GM23248 (cell line): ENCODE results near the gene TFG. TPM values are rescaled to one million over a fixed set of nuclear protein-coding genes. Genes with fewer than 3 reads are reported as not detected.

Experiments used
- DNase-seq: peaks from one replicate; pipeline ENCODE4 v3.0.0-alpha.2; 2015
- H2AFZ ChIP-seq: fragments of 200-600 bp; sonication (generic); 2 replicates; pipeline ENCODE4 v1.6.1; 2016; ENCODE audit warnings: antibody characterized with exemption
- H3F3A ChIP-seq: fragments of 200-600 bp; sonication (generic); 2 replicates; pipeline ENCODE4 v1.6.1; 2016; ENCODE audit warnings: mild to moderate bottlenecking, antibody characterized with exemption, mixed run types; ENCODE audit not compliant: insufficient read depth
- H3K27ac ChIP-seq: fragments of 200-600 bp; sonication (generic); 2 replicates; pipeline ENCODE4 v1.5.1; 2016; ENCODE audit warnings: mild to moderate bottlenecking
- H3K27me3 ChIP-seq: fragments of 200-600 bp; sonication (generic); replicated peaks from 2 replicates; pipeline ENCODE4 v1.6.1; 2016; ENCODE audit warnings: mild to moderate bottlenecking; ENCODE audit not compliant: insufficient read depth
- H3K36me3 ChIP-seq: fragments of 200-600 bp; sonication (generic); 2 replicates; pipeline ENCODE4 v1.6.1; 2016; ENCODE audit warnings: low read depth, mild to moderate bottlenecking
- H3K4me1 ChIP-seq: fragments of 200-600 bp; sonication (generic); 2 replicates; pipeline ENCODE4 v1.6.1; 2016; ENCODE audit warnings: mild to moderate bottlenecking; ENCODE audit not compliant: insufficient read depth
- H3K4me2 ChIP-seq: fragments of 200-600 bp; sonication (generic); one replicate; pipeline ENCODE4 v1.6.1; 2016; ENCODE audit warnings: mild to moderate bottlenecking; ENCODE audit not compliant: unreplicated experiment
- H3K4me3 ChIP-seq: fragments of 200-600 bp; sonication (generic); 2 replicates; pipeline ENCODE4 v1.5.1; 2016; ENCODE audit warnings: mild to moderate bottlenecking
- H3K79me2 ChIP-seq: fragments of 200-600 bp; sonication (generic); 2 replicates; pipeline ENCODE4 v1.6.1; 2016; ENCODE audit warnings: mild to moderate bottlenecking; ENCODE audit not compliant: insufficient read depth
- H3K9ac ChIP-seq: fragments of 200-600 bp; sonication (generic); 2 replicates; pipeline ENCODE4 v1.6.1; 2016; ENCODE audit warnings: mild to moderate bottlenecking
- H3K9me2 ChIP-seq: fragments of 200-600 bp; sonication (generic); 2 replicates; pipeline ENCODE4 v1.6.1; 2016; ENCODE audit warnings: mixed run types, mild to moderate bottlenecking, moderate library complexity; ENCODE audit not compliant: insufficient read depth
- H3K9me3 ChIP-seq: fragments of 200-600 bp; sonication (generic); one replicate; pipeline ENCODE4 v1.6.1; 2017; ENCODE audit warnings: low read depth
- H4K20me1 ChIP-seq: fragments of 200-600 bp; sonication (generic); 2 replicates; pipeline ENCODE4 v1.6.0; 2016; ENCODE audit not compliant: insufficient read depth
- EZH2 ChIP-seq: fragments of 200-600 bp; sonication (generic); IDR thresholded peaks from 2 replicates; pipeline ENCODE4 v1.6.1; 2018; ENCODE audit warnings: antibody characterized with exemption, mild to moderate bottlenecking; ENCODE audit not compliant: insufficient read depth, poor library complexity, severe bottlenecking
- EZH2phosphoT487 ChIP-seq: fragments of 200-600 bp; sonication (generic); IDR thresholded peaks from 2 replicates; pipeline ENCODE4 v1.6.1; 2018; ENCODE audit warnings: antibody characterized with exemption, moderate library complexity, mild to moderate bottlenecking, low read depth; ENCODE audit not compliant: insufficient read depth
- WGBS, 2 experiments: methylation state at CpG; one replicate each; pipeline ENCODE4 v1.1.6; 2015 to 2017; ENCODE audit warnings: low lambda C conversion rate in 2 of 2, low coverage in 1 of 2; ENCODE audit errors: missing lambda C conversion rate in 2 of 2; 5-methylcytosine and 5-hydroxymethylcytosine counted together
- in situ Hi-C: fragments of 300-500 bp; cut with MboI; formaldehyde crosslinking; loops from 2 replicates; pipeline ENCODE4 v1.15.0; 2020
- polyA plus RNA-seq: library from polyadenylated mRNA; unstranded; fragments of >200 nt; fragmentation: Nextera tagmentation; extraction: Ambion mirVana; gene quantifications from 2 replicates; pipeline ENCODE4 v1.2.1, GENCODE V29; 2016
- total RNA-seq: library from RNA; depleted of rRNA; stranded (reverse); fragments of >200 nt; shearing (Covaris generic); gene quantifications from 2 replicates; pipeline ENCODE4 v1.2.3, GENCODE V29; 2014

Gene TFG
- total and polyA plus RNA-seq, 2 experiments from 2014 or later, result 157 to 241 TPM

GRCh38 chr3:100706365-100706764 is 2.9 kb upstream of the TFG start:
- TF ChIP-seq EZH2phosphoT487, result no peak
- TF ChIP-seq EZH2, result no peak
- Histone ChIP-seq H3K36me3 (peaks cover 2% of the 10 kb centered on the region; the same call in 1 of the 2 replicates), H3K4me3 (no peak overlapping the region), H3K9ac (no peak overlapping the region), H2AFZ (no peak overlapping the region), H3F3A (peaks cover 26% of the 10 kb centered on the region), H4K20me1 (peaks cover 3% of the 10 kb centered on the region; the same call in 1 of the 2 replicates), H3K27me3 (no peaks in the 10 kb centered on the region), H3K9me2 (no peaks in the 10 kb centered on the region), H3K27ac (no peak overlapping the region), H3K4me1 (peaks cover 20% of the 10 kb centered on the region), H3K4me2 (no peak overlapping the region), H3K9me3 (no peaks in the 10 kb centered on the region), H3K79me2 (peaks cover 16% of the 10 kb centered on the region)
- in situ Hi-C loops, result no loop called here
- WGBS, 2 experiments, result 20 to 33% methylated on average over 3 of the region's 3 CpGs
- DNase-seq, result peak; percentile 75

DNA sequence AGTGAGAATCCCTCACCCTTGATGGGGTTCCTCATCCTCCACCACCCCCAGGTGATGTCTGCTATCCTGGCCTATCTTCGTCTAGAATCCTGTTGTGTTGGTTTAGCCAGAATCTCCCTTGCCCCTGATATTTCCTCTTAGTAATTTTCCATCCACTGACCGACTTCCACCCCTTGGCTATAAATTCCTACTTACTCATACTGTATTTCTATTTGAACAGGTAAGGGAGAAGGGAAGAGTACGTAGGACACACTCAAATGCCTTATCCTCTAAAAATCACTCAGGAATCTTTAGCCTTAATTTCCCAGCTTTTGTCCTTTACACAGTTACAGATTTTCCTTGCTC is 678 bp upstream of the TFG start:
- no peak for DNase-seq
- Histone ChIP-seq H3K9ac (peak overlapping the region; percentile 93), H3K4me3 (peak overlapping the region; percentile 94), H4K20me1 (peaks cover 15% of the 10 kb centered on the region; the same call in 1 of the 2 replicates), H3K27ac (peak overlapping the region; percentile 91), H3F3A (peaks cover 32% of the 10 kb centered on the region), H3K9me2 (no peaks in the 10 kb centered on the region), H3K4me1 (peaks cover 30% of the 10 kb centered on the region), H3K27me3 (no peaks in the 10 kb centered on the region), H2AFZ (peak overlapping the region; percentile 83), H3K79me2 (peaks cover 38% of the 10 kb centered on the region), H3K9me3 (no peaks in the 10 kb centered on the region), H3K4me2 (peak overlapping the region; percentile 80), H3K36me3 (peaks cover 9% of the 10 kb centered on the region; the same call in 1 of the 2 replicates)
- WGBS, 2 experiments, result 97 to 98% methylated on average over 3 of the region's 3 CpGs
- in situ Hi-C loops, result no loop called here
- TF ChIP-seq EZH2phosphoT487 (no peak), EZH2 (no peak)

GRCh38 chr3:100709842-100710260 is 557 bp downstream of the TFG start:
- Histone ChIP-seq H3K9ac (peak overlapping the region; percentile 93), H3K9me3 (no peaks in the 10 kb centered on the region), H3K4me2 (peak overlapping the region; percentile 89), H3K4me1 (peaks cover 30% of the 10 kb centered on the region), H3K79me2 (peaks cover 51% of the 10 kb centered on the region), H3K4me3 (peak overlapping the region; percentile 94), H3F3A (peaks cover 32% of the 10 kb centered on the region), H3K27me3 (no peaks in the 10 kb centered on the region), H4K20me1 (peaks cover 20% of the 10 kb centered on the region), H3K36me3 (peaks cover 22% of the 10 kb centered on the region), H3K9me2 (no peaks in the 10 kb centered on the region), H2AFZ (no peak overlapping the region), H3K27ac (peak overlapping the region; percentile 91)
- TF ChIP-seq EZH2 (no peak), EZH2phosphoT487 (no peak)
- in situ Hi-C loops, result no loop called here
- WGBS, 2 experiments, result 1 to 2% methylated on average over 12 to 23 of the region's 23 CpGs
- peak; percentile 75 for DNase-seq

DNA sequence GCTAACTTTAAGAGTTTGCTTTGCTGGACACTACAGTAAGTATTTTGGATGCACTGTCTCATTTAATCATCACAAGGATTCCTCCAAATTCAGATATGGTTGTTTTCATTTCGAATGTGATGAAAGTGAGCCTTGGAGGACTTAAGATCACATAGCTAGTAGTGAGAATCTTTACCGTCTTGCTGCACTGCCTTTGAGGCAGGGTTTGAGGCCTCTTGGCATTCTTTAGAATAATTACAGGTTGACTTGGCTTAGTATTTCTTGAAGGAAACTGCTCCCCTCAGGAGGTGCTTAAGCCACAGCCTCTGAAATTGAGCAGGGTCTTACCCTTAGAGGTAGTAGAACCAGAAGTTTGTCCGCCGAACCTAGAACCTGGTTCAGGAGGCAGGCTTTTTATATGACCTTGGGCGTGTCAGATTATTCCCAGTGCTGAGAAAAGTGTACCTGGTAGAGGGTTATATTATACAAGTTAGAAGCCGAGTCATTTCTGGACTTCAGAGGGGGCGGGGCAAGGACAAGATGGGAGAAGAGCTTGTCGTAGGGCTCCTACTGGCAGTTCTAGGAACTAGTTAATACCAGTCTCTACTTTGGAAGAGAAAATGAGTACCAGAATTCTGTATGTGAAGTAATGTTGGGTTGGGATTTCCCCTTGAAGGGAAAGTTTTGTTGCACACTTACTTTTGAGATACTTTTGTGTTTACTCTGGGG is 1.1 kb downstream of the TFG start:
- WGBS, 2 experiments, result 0 to 1% methylated on average over 8 of the region's 8 CpGs
- no peaks in the 10 kb centered on the region for H3K9me3 ChIP-seq
- peaks cover 27% of the 10 kb centered on the region for H3K36me3 ChIP-seq
- H3K79me2 ChIP-seq, result peaks cover 56% of the 10 kb centered on the region
- H4K20me1 ChIP-seq, result peaks cover 26% of the 10 kb centered on the region
- H3K27ac ChIP-seq, result peak overlapping the region; percentile 91
- in situ Hi-C loops, result no loop called here
- peaks cover 34% of the 10 kb centered on the region for H3K4me1 ChIP-seq
- H2AFZ ChIP-seq, result no peak overlapping the region
- peak overlapping the region; percentile 89 for H3K4me2 ChIP-seq
- no peaks in the 10 kb centered on the region for H3K9me2 ChIP-seq
- H3F3A ChIP-seq, result peaks cover 32% of the 10 kb centered on the region
- H3K4me3 ChIP-seq, result peak overlapping the region; percentile 94
- DNase-seq, result peak; percentile 95
- peak overlapping the region; percentile 93 for H3K9ac ChIP-seq
- TF ChIP-seq EZH2phosphoT487 (no peak), EZH2 (no peak)
- H3K27me3 ChIP-seq, result no peaks in the 10 kb centered on the region
